DMS79 (cell line): ENCODE results near the gene HIBADH.
"Not testable (repeated sequence)": the region's sequence is repeated elsewhere in the genome, so short reads cannot be mapped to it uniquely, and the experiment has no call there.

Experiments used
- DNase-seq: peaks from one replicate; lab custom pipeline; 2025; lab: John Stamatoyannopoulos, UW

HIBADH gene

GRCh38 chr7:27547401-27547800, 115.3 kb downstream of the HIBADH start:
- no peak for DNase-seq

GRCh38 chr7:27546610-27547009, 116.1 kb downstream of the HIBADH start:
- no peak for DNase-seq

DNA sequence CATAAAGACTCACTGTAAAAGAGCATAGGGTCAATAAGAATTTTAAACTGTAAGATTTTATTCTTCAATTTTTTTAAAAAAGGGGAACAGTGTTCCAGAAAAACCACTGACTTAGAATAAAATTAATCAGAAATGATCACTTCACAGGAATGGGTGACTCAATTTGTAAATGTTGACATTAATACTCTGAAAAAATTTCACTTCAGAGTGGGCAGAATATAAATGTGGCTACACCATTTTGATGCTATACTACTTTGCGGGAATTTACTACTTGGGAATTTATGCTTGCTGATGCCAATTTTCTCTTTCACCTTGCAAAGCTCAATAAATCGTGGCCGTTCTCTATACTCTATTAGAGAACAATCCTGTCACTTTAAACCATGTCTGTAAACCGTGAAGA, 126.9 kb downstream of the HIBADH start:
- DNase-seq = no peak

DNA sequence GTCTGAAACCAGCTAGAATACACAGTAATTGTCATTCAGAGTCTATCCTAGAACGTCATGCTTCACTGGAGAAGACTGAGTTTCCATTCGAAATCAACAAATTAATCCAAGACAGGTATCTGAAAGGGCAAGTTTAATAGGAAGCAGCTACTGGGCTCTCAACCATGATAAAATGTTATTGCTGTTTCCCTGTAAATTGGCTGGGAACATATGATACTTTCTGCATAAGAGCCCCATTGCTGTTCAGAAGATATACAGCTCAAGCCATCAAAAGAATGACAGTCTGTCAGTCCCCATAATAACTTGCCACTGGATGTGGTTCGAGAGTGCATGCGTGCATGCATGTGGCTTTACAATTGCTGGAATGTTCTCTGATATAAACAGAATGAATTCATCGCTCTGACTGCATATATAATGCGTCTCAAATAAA, 129.0 kb downstream of the HIBADH start:
- no peak for DNase-seq

DNA sequence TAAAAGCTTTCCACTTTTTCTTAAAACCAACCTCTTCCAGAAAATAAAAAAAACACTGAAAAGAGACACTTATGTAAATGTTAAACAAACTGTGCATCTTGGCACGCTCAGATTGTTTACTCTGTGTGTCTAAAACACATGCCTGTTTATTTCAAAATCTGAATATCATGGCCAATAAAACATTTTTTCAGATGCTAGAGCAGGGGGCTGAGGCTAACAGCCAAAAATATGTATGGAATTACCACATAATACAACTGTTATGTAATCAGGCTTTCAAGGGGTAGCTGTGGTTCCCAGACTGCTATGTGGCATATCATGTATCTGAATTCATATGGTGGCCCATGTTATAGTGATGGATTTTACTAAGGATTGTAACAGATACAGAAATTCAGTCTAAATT, 130.4 kb downstream of the HIBADH start:
- no peak for DNase-seq

DNA sequence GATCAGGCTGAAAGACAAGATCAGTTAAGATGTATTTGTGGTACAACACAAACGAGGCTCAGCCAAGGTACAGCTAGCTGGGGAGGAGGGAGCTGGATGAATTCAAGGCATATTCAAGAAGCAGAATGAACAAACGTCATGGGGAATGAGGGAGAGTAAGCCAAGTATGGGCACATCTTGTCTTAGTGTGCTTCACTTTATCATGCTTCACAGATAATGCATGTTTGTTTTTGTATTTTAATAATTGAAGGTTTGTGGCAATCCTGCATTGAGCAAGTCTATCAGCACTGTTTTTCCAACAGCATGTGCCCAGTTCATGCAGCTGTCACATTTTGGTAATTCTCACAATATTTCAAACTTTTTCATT, 135.4 kb downstream of the HIBADH start:
- DNase-seq = peak; percentile 9

- DNase-seq = no peak
These were observed 135.9 kb downstream of the HIBADH start for GRCh38 chr7:27526611-27527347.

DNA sequence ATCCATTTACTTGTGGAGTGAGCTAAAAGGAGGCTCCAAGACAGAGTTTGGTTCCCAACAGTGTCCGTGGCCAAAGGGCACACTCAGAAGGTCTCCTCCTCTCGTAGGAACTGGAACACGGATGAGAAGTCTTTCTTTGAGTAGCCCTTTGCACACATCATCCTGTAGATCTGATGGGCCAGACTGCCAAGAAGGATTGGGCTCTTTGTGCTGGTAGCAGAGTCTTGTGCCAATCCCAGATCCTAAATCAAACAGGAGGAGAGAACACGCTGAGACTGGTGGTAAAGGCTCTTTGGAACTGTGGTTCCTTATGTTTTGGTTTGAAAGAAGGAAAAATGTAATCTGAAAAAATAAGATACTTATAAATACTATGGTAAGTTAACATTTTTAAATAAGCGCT, 136.6 kb downstream of the HIBADH start:
- no peak for DNase-seq

GRCh38 chr7:27523321-27523720, 139.4 kb downstream of the HIBADH start:
- DNase-seq = no peak

DNA sequence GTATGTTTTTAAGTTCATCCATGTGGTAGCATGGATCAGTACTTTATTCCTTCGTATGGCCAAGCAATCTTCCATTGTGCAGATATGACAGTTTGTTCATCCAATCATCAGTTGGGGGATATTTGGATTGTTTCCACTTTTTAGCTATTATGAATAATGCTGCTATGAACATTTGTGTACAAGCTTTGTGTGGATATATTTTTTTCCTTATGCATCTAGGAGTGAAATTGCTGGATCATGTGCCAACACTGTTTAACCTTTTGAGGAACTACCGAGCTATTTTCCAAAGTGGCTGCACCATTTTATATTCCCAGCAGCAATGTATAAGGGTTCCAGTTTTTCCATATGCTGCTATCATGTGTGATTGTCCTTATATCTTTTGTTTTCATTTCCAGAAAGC, 140.1 kb downstream of the HIBADH start:
- DNase-seq = no peak

GRCh38 chr7:27520815-27521790, 141.6 kb downstream of the HIBADH start:
- DNase-seq = no peak

GRCh38 chr7:27519793-27520469, 142.8 kb downstream of the HIBADH start:
- no peak for DNase-seq

- DNase-seq = no peak
These were observed 143.9 kb downstream of the HIBADH start for GRCh38 chr7:27518561-27519350.

GRCh38 chr7:27516421-27516820, 146.3 kb downstream of the HIBADH start:
- DNase-seq = no peak

DNA sequence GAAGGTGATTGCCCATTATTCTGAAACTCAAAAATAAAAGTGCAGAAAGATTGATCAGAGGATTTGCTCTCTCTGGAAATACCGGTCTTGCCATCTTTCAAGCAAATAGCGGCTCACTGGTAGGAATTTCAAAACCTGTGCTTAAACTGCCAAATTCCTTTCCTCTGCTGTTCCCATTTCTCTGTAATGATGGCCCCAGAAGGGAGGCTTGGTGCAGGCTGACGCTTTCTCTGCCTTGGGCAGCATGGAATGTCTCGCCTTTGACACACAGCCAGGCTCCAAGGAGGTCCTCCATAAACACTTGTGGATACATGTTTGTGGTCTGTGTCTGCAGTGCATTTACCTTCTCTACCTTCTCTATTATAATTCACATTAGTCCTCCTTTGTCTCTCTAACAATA, 146.8 kb downstream of the HIBADH start:
- no peak for DNase-seq

DNA sequence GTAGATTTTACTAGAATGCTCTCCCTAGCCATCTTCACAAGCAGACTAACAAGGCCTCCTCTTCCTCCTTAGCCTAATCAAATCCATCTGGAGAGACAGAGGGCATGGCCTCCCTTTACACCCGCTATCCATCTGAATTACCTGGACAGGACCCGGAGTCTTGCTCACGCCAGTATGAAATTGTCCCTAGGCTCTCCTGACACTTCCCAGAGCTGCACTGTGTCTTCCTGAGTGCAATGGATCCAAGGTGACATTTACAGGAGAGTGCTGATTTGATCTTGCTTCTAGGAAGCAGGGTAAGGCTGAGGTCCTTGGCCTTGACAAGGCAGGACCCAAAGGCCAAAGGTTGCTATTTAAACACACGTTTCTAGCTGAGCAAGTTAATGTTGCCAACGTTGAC, 147.8 kb downstream of the HIBADH start:
- DNase-seq = no peak

DNA sequence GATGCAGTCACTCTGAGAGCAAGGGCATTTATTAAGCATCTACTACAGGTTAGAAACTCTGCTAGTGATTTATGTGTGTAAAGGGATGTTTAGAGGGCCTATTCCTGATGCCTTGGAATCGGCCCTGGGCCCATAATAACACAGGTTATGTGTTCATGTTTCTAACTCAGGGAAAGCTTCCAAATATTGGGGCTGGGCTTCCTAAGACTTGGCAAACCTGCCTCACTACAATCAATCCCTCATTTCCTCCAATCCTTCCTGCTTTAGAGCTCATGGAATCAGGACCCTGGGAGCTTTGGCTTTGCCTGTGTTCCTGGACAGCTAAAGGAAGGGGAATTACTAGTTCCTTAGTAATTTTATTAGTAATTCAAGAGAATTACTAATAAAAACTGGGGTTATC, 148.8 kb downstream of the HIBADH start:
- DNase-seq = no peak

GRCh38 chr7:27511370-27511769, 151.3 kb downstream of the HIBADH start:
- DNase-seq = not testable (repeated sequence)

DNA sequence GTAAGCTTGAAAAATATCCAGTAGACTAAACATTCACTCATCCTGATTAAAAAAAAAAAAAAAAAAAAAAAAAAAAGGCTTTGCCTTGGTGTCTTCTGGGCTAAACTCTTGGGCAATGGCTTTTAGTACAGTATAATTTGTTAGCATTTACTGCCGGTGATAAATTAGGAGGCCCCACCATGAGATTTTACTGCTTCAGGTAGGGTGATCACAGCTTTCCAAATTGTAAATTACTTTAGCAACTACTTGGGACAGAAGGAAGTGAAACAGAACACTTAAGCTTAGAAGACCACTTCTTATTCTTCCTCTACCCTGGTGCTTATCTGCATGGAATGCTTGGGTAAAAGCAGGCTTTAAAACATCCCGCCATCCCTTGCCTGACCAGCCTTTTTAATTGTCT, 152.1 kb downstream of the HIBADH start:
- no peak for DNase-seq

GRCh38 chr7:27501879-27502278, 160.8 kb downstream of the HIBADH start:
- DNase-seq = not testable (repeated sequence)

GRCh38 chr7:27501001-27501400, 161.7 kb downstream of the HIBADH start:
- DNase-seq = no peak

GRCh38 chr7:27492224-27492623, 170.5 kb downstream of the HIBADH start:
- no peak for DNase-seq
